Hematopoietic multipotent progenitor cell treated with erythropoietin and hydrocortisone succinate and interleukin-3 and kit ligand, for 6 days (in vitro differentiated cells): ENCODE data around the gene CD300LG.
"Not testable (repeated sequence)": the region's sequence is repeated elsewhere in the genome, so short reads cannot be mapped to it uniquely, and the experiment has no call there.

Source experiments
- DNase-seq: peaks from one replicate; pipeline ENCODE4 v3.0.0-alpha.2; 2015

The CD300LG gene

GRCh38 chr17:43880420-43880991 lies 33.5 kb downstream of the CD300LG start:
- peak; percentile 55 for DNase-seq

GRCh38 chr17:43881181-43881580 lies 34.2 kb downstream of the CD300LG start:
- no peak for DNase-seq

GRCh38 chr17:43881758-43882505 lies 35.0 kb downstream of the CD300LG start:
- no peak for DNase-seq

GRCh38 chr17:43882761-43883415 lies 35.9 kb downstream of the CD300LG start:
- no peak for DNase-seq

GRCh38 chr17:43888548-43888947 lies 41.6 kb downstream of the CD300LG start:
- no peak for DNase-seq

- no peak for DNase-seq
These were observed 43.3 kb downstream of the CD300LG start for GRCh38 chr17:43890240-43890639.

GRCh38 chr17:43891851-43892646 lies 45.1 kb downstream of the CD300LG start:
- no peak for DNase-seq

- no peak for DNase-seq
These were observed 45.6 kb downstream of the CD300LG start for GRCh38 chr17:43892647-43892952.

- DNase-seq = not testable (repeated sequence)
These were observed 47.5 kb downstream of the CD300LG start for GRCh38 chr17:43894494-43894893.

- no peak for DNase-seq
These were observed 50.9 kb downstream of the CD300LG start for GRCh38 chr17:43897831-43898230.

- DNase-seq = no peak
These were observed 51.5 kb downstream of the CD300LG start for GRCh38 chr17:43898446-43898845.

GRCh38 chr17:43900183-43900857 lies 53.3 kb downstream of the CD300LG start:
- peak; percentile 91 for DNase-seq

GRCh38 chr17:43900858-43901754 lies 54.1 kb downstream of the CD300LG start:
- DNase-seq = no peak

- no peak for DNase-seq
These were observed 55.0 kb downstream of the CD300LG start for GRCh38 chr17:43901861-43902589.

- no peak for DNase-seq
These were observed 58.5 kb downstream of the CD300LG start for GRCh38 chr17:43905400-43905984.

- DNase-seq = peak; percentile 16
These were observed 59.2 kb downstream of the CD300LG start for GRCh38 chr17:43905985-43906852.

GRCh38 chr17:43906951-43907424 lies 60.0 kb downstream of the CD300LG start:
- no peak for DNase-seq

- DNase-seq = peak; percentile 63
These were observed 60.5 kb downstream of the CD300LG start, which contains the start of gene MPP2 for GRCh38 chr17:43907425-43907981. MPP2 (minus strand) TSS chr17:43907536; CDS start chr17:43904460, 3,076 bp downstream.
